Hepatocyte (in vitro differentiated cells): ENCODE results near the gene FOXC2. TPM values are rescaled to one million over a fixed set of nuclear protein-coding genes. Genes with fewer than 3 reads are reported as not detected.

ENCODE experiments used
- DNase-seq: peaks from one replicate; pipeline ENCODE4 v3.0.0-alpha.2; 2016; ENCODE audit warnings: low spot score
- H2AFZ ChIP-seq: fragments of 200-600 bp; sonication (generic); 2 replicates; pipeline ENCODE4 v1.6.0; 2016; ENCODE audit warnings: antibody characterized with exemption, mild to moderate bottlenecking
- H3K27ac ChIP-seq: fragments of 200-600 bp; sonication (generic); 2 replicates; pipeline ENCODE4 v1.5.1; 2016; ENCODE audit warnings: mild to moderate bottlenecking
- H3K27me3 ChIP-seq: fragments of 200-600 bp; sonication (generic); 2 replicates; pipeline ENCODE4 v1.6.1; 2016
- H3K36me3 ChIP-seq: fragments of 200-600 bp; sonication (generic); replicated peaks from 2 replicates; pipeline ENCODE4 v1.5.1; 2016; ENCODE audit warnings: low read depth; ENCODE audit not compliant: insufficient read depth
- H3K4me1 ChIP-seq: fragments of 200-600 bp; sonication (generic); 2 replicates; pipeline ENCODE4 v1.5.1; 2016; ENCODE audit warnings: mild to moderate bottlenecking, moderate library complexity; ENCODE audit not compliant: insufficient read depth
- H3K4me2 ChIP-seq: fragments of 200-600 bp; sonication (generic); 2 replicates; pipeline ENCODE4 v1.6.0; 2016
- H3K4me3 ChIP-seq: fragments of 200-600 bp; sonication (generic); 2 replicates; pipeline ENCODE4 v1.5.1; 2016; ENCODE audit warnings: mild to moderate bottlenecking
- H3K79me2 ChIP-seq: fragments of 200-600 bp; sonication (generic); 2 replicates; pipeline ENCODE4 v1.6.0; 2017; ENCODE audit warnings: mild to moderate bottlenecking
- H3K9me2 ChIP-seq: fragments of 200-600 bp; sonication (generic); replicated peaks from 2 replicates; pipeline ENCODE4 v1.6.0; 2017; ENCODE audit warnings: mild to moderate bottlenecking; ENCODE audit not compliant: insufficient read depth
- H3K9me3 ChIP-seq: fragments of 200-600 bp; sonication (generic); 2 replicates; pipeline ENCODE4 v1.5.1; 2016; ENCODE audit warnings: low read depth, mild to moderate bottlenecking
- H4K20me1 ChIP-seq: fragments of 200-600 bp; sonication (generic); 2 replicates; pipeline ENCODE4 v1.6.0; 2016; ENCODE audit warnings: mild to moderate bottlenecking; ENCODE audit not compliant: insufficient read depth, poor library complexity, severe bottlenecking
- CTCF ChIP-seq: fragments of 200-600 bp; sonication (generic); IDR thresholded peaks from 2 replicates; pipeline ENCODE4 v1.5.1; 2016; ENCODE audit warnings: antibody characterized with exemption, mild to moderate bottlenecking; ENCODE audit not compliant: poor library complexity
- EZH2 ChIP-seq: fragments of 200-600 bp; sonication (generic); IDR thresholded peaks from 2 replicates; pipeline ENCODE4 v1.6.1; 2016; ENCODE audit warnings: antibody characterized with exemption, mild to moderate bottlenecking, borderline replicate concordance
- EZH2phosphoT487 ChIP-seq: fragments of 200-600 bp; sonication (generic); IDR thresholded peaks from one replicate; pipeline ENCODE4 v1.6.1; 2018; ENCODE audit warnings: antibody characterized with exemption, mild to moderate bottlenecking, low read depth, moderate library complexity; ENCODE audit not compliant: unreplicated experiment, severe bottlenecking
- WGBS: methylation state at CpG from one replicate; pipeline ENCODE4 v1.1.6; 2016; ENCODE audit warnings: low lambda C conversion rate; ENCODE audit errors: missing lambda C conversion rate; 5-methylcytosine and 5-hydroxymethylcytosine counted together
- polyA plus RNA-seq: library from polyadenylated mRNA; unstranded; fragments of >200 nt; fragmentation: Nextera tagmentation; extraction: Ambion mirVana; gene quantifications from 2 replicates; pipeline ENCODE4 v1.2.1, GENCODE V29; 2016
- total RNA-seq: library from RNA; depleted of rRNA; stranded (reverse); fragments of >200 nt; gene quantifications from 2 replicates; pipeline ENCODE4 v1.2.3, GENCODE V29; 2014

The FOXC2 gene
- total and polyA plus RNA-seq, 2 experiments from 2014 or later, result 0.30 TPM; not detected in 1

GRCh38 chr16:86578061-86578599, 11.5 kb downstream of the FOXC2 start, which contains the start of gene FOXL1:
TSS of gene FOXL1 (plus strand) at chr16:86578549. CDS start at chr16:86578724, 175 bp downstream.
- peak within 1 kb of the TSS; percentile 85 for H3K27ac ChIP-seq
- H3K36me3 ChIP-seq, result no peaks in the 10 kb centered on the region
- H3K9me3 ChIP-seq, result no peaks in the 10 kb centered on the region
- H4K20me1 ChIP-seq, result no peaks in the 10 kb centered on the region
- H3K4me3 ChIP-seq, result peak within 1 kb of the TSS; percentile 8
- H3K4me2 ChIP-seq, result peak within 1 kb of the TSS; percentile 97
- H3K9me2 ChIP-seq, result no peaks in the 10 kb centered on the region
- H3K27me3 ChIP-seq, result peaks cover 92% of the 10 kb centered on the region
- DNase-seq, result peak; percentile 48
- H3K79me2 ChIP-seq, result no peaks in the 10 kb centered on the region
- 11% methylated on average over 13 of the region's 13 CpGs for WGBS
- peak within 1 kb of the TSS; percentile 43 for H2AFZ ChIP-seq
- TF ChIP-seq EZH2 (no peak), EZH2phosphoT487 (peak; percentile 83), CTCF (no peak)
- peaks cover 22% of the 10 kb centered on the region for H3K4me1 ChIP-seq

GRCh38 chr16:86578611-86579267, 12.1 kb downstream of the FOXC2 start:
- TF ChIP-seq EZH2phosphoT487 (no peak), CTCF (no peak), EZH2 (no peak)
- H3K27me3 ChIP-seq, result peaks cover 92% of the 10 kb centered on the region

GRCh38 chr16:86579268-86580062, 12.8 kb downstream of the FOXC2 start:
- peak overlapping the region; percentile 97 for H3K4me2 ChIP-seq
- no peak for DNase-seq
- peaks cover 91% of the 10 kb centered on the region for H3K27me3 ChIP-seq
- H2AFZ ChIP-seq, result peak overlapping the region; percentile 11
- H3K79me2 ChIP-seq, result no peaks in the 10 kb centered on the region
- H3K9me2 ChIP-seq, result no peaks in the 10 kb centered on the region
- peak overlapping the region; percentile 8 for H3K4me3 ChIP-seq
- no peaks in the 10 kb centered on the region for H3K36me3 ChIP-seq
- peak overlapping the region; percentile 68 for H3K27ac ChIP-seq
- 10% methylated on average over 57 of the region's 69 CpGs for WGBS
- H3K4me1 ChIP-seq, result peaks cover 22% of the 10 kb centered on the region
- H3K9me3 ChIP-seq, result no peaks in the 10 kb centered on the region
- TF ChIP-seq CTCF, result no peak
- TF ChIP-seq EZH2phosphoT487, result no peak
- TF ChIP-seq EZH2, result no peak
- no peaks in the 10 kb centered on the region for H4K20me1 ChIP-seq

More at GRCh38 chr16:86578611-86579267, 12.1 kb downstream of the FOXC2 start:
- H4K20me1 ChIP-seq, result no peaks in the 10 kb centered on the region
- H3K4me1 ChIP-seq, result peaks cover 22% of the 10 kb centered on the region
- H3K4me3 ChIP-seq, result peak overlapping the region; percentile 8
- H3K27ac ChIP-seq, result peak overlapping the region; percentile 68
- no peaks in the 10 kb centered on the region for H3K9me3 ChIP-seq
- WGBS, result 4% methylated on average over 57 of the region's 69 CpGs
- H3K36me3 ChIP-seq, result no peaks in the 10 kb centered on the region
- peak overlapping the region; percentile 43 for H2AFZ ChIP-seq
- H3K79me2 ChIP-seq, result no peaks in the 10 kb centered on the region
- H3K9me2 ChIP-seq, result no peaks in the 10 kb centered on the region
- peak overlapping the region; percentile 97 for H3K4me2 ChIP-seq
- DNase-seq, result peak; percentile 51
